ENCODE measurements around the gene TMEM135. TPM values are rescaled to one million over a fixed set of nuclear protein-coding genes. Genes with fewer than 3 reads are reported as not detected.

The TMEM135 gene
- total RNA-seq, 1 experiment from 2014 or later: 95.2 TPM

GRCh38 chr11:87056091-87056490 is 18.4 kb downstream of the TMEM135 start:
- TF ChIP-seq CTCF (IDR thresholded peaks at IDR 0.05; ENCODE audit: insufficient read depth in 1 of 2, low read depth in 1 of 2, low read length in 1 of 2, severe bottlenecking in 1 of 2, unreplicated experiment in 1 of 2): no peak
- H3K36me3 ChIP-seq (ENCODE audit: control insufficient read depth, insufficient read depth, low read length): no peaks in the 10 kb centered on the region
- no peaks in the 10 kb centered on the region for H3K27me3 Mint-ChIP-seq (ENCODE audit: insufficient read depth, unreplicated experiment)
- intact Hi-C loops (cut with micrococcal nuclease; ENCODE audit: unreplicated experiment): no loop called here
- POLR2A ChIA-PET: no interaction called here
- CTCF ChIA-PET: no interaction called here
- peak in 1 of 2 experiments; percentile 32 for DNase-seq
- H3K9me3 ChIP-seq: no peaks in the 10 kb centered on the region
- H3K4me3 ChIP-seq (ENCODE audit: low read depth, low read length): no peak overlapping the region
- no peaks in the 10 kb centered on the region for H3K9me3 Mint-ChIP-seq (ENCODE audit: unreplicated experiment)
- no peaks in the 10 kb centered on the region for H3K27me3 ChIP-seq (replicated peaks; ENCODE audit: control insufficient read depth, insufficient read depth, low read length)
- H3K36me3 Mint-ChIP-seq (ENCODE audit: insufficient read depth, unreplicated experiment): no peaks in the 10 kb centered on the region
- 0 out of 2 replicates have a peak, but pooled peaks cover 3% of the 10 kb centered on the region for H3K4me1 ChIP-seq
- H3K4me3 Mint-ChIP-seq (ENCODE audit: unreplicated experiment): no peak overlapping the region
- H3K4me1 Mint-ChIP-seq (ENCODE audit: low read depth, unreplicated experiment): peaks cover 24% of the 10 kb centered on the region
- no peak overlapping the region for H3K27ac Mint-ChIP-seq (ENCODE audit: unreplicated experiment)
- no TSS peak for BruUV-seq (replicated peaks)

- H3K36me3 Mint-ChIP-seq (ENCODE audit: insufficient read depth, unreplicated experiment): no peaks in the 10 kb centered on the region
- Histone ChIP-seq H3K27me3 (replicated peaks; ENCODE audit: control insufficient read depth, insufficient read depth, low read length) (no peaks in the 10 kb centered on the region), H3K4me3 (ENCODE audit: low read depth, low read length) (no peak overlapping the region), H3K9me3 (no peaks in the 10 kb centered on the region), H3K36me3 (ENCODE audit: control insufficient read depth, insufficient read depth, low read length) (no peaks in the 10 kb centered on the region), H3K4me1 (peaks cover 8% of the 10 kb centered on the region; the same call in 1 of the 2 replicates)
- no TSS peak for BruUV-seq (replicated peaks)
- no peak for DNase-seq
- peaks cover 31% of the 10 kb centered on the region for H3K4me1 Mint-ChIP-seq (ENCODE audit: low read depth, unreplicated experiment)
- ChIA-PET POLR2A (no interaction called here), CTCF (no interaction called here)
- no peaks in the 10 kb centered on the region for H3K9me3 Mint-ChIP-seq (ENCODE audit: unreplicated experiment)
- intact Hi-C loops (cut with micrococcal nuclease; ENCODE audit: unreplicated experiment): no loop called here
- TF ChIP-seq CTCF (IDR thresholded peaks at IDR 0.05; ENCODE audit: insufficient read depth in 1 of 2, low read depth in 1 of 2, low read length in 1 of 2, severe bottlenecking in 1 of 2, unreplicated experiment in 1 of 2): no peak
- H3K27ac Mint-ChIP-seq (ENCODE audit: unreplicated experiment): no peak overlapping the region
- no peaks in the 10 kb centered on the region for H3K27me3 Mint-ChIP-seq (ENCODE audit: insufficient read depth, unreplicated experiment)
- H3K4me3 Mint-ChIP-seq (ENCODE audit: unreplicated experiment): no peak overlapping the region
Measured at GRCh38 chr11:87057749-87058148, 20.0 kb downstream of the TMEM135 start.

- Histone ChIP-seq H3K36me3 (ENCODE audit: control insufficient read depth, insufficient read depth, low read length) (no peaks in the 10 kb centered on the region), H3K27me3 (replicated peaks; ENCODE audit: control insufficient read depth, insufficient read depth, low read length) (no peaks in the 10 kb centered on the region), H3K4me3 (ENCODE audit: low read depth, low read length) (no peak overlapping the region), H3K4me1 (peaks cover 8% of the 10 kb centered on the region; the same call in 1 of the 2 replicates), H3K9me3 (no peaks in the 10 kb centered on the region)
- Mint-ChIP-seq H3K36me3 (ENCODE audit: insufficient read depth, unreplicated experiment) (no peaks in the 10 kb centered on the region), H3K4me3 (ENCODE audit: unreplicated experiment) (no peak overlapping the region), H3K27ac (ENCODE audit: unreplicated experiment) (peak overlapping the region; percentile 27), H3K4me1 (ENCODE audit: low read depth, unreplicated experiment) (peaks cover 28% of the 10 kb centered on the region), H3K27me3 (ENCODE audit: insufficient read depth, unreplicated experiment) (no peaks in the 10 kb centered on the region), H3K9me3 (ENCODE audit: unreplicated experiment) (no peaks in the 10 kb centered on the region)
- DNase-seq: no peak
- TF ChIP-seq CTCF (IDR thresholded peaks at IDR 0.05; ENCODE audit: insufficient read depth in 1 of 2, low read depth in 1 of 2, low read length in 1 of 2, severe bottlenecking in 1 of 2, unreplicated experiment in 1 of 2): no peak
- ChIA-PET POLR2A (no interaction called here), CTCF (interaction anchor here (0.6 kb wide), 1 partner anchor 101 kb away, joined by 3 read pairs; no protein-coding TSS in a partner anchor)
- intact Hi-C loops (cut with micrococcal nuclease; ENCODE audit: unreplicated experiment): no loop called here
- BruUV-seq (replicated peaks): no TSS peak
Measured at GRCh38 chr11:87059596-87060390, 22.1 kb downstream of the TMEM135 start.
